Measurements from ENCODE around the gene STIM2.
"Not testable (repeated sequence)": the region's sequence is repeated elsewhere in the genome, so short reads cannot be mapped to it uniquely, and the experiment has no call there.

STIM2 gene

DNA sequence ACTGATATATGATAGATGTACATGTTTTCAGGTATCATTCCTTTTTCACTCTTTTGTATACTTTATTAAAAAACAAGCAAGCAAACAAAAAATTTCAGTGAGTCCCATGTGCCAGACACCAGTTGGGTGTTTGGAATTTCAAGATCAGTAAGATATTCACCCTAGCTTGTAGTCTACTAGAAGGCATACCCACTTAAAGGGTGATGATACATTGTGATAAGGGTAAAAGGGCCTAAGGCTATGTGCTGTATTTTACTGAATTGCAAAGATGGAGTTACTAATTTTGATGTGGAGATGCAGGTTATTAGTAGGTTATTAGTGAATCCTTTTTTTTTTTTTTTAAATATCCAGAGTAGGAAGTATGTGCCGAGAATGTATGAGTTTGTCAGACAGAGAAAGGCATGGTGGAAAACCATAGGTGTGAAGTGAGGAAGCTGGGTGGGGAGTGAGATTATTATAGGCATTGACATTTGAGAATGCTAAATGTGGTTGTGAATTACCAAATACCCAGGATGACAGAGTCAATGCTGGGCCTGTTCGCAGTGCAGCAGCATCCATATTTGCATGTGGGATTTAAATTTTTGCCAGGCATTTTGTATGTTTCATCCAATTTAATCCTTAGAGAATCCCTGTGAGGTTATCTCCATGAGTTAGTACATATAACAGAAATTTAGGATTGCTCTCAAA, 10.1 kb downstream of the STIM2 start:
- DNase-seq: no peak

DNA sequence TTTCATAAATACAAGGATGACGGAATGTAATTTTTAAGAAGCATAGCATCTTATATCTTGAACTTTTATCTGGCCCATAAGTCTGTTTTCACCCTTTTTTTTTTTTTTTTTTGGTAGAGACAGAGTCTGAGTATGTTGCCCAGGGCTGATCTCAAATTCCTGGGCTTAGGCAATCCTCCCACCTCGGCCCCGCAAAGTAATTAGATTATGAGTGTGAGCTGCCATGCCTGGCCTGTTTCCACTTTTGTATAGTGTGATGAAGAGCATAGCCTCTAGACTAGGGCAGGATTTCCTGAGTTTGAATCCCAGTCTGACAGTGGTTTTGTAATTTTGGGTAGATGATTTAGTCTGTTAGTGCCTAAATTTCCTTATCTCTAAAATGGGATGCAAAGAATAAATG, 11.0 kb downstream of the STIM2 start:
- DNase-seq: no peak

DNA sequence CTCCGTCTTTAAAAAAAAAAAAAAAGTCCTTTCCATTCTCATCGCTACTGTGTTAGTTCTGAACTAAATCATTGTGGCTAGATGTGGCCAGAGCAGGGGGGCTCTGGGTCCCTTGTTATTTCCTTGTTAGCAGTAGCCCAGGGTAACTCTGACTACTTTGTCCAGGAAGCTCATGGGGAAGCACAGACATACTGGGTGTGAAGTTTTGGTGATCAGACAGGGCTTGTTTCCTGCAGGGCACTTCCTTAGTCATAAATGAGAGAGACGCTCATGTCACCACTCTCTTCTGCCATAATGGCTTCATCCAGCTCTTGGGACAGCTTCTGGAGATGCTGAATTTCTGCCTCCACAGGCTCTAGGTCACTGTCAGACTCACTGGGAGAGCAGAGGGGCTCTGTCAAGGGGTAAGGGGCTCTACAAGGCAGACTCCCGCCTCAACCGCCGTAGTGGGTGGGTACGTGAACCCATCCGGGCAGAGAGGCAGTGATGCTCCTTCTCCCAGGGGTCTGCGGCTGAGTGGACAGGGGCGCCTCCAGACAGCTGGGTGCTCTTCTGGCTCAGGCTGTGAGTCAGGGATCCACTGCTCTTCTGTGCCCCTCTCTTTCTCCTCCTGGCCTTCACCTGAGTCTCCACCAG, 12.9 kb downstream of the STIM2 start:
- DNase-seq: peak; percentile 89

DNA sequence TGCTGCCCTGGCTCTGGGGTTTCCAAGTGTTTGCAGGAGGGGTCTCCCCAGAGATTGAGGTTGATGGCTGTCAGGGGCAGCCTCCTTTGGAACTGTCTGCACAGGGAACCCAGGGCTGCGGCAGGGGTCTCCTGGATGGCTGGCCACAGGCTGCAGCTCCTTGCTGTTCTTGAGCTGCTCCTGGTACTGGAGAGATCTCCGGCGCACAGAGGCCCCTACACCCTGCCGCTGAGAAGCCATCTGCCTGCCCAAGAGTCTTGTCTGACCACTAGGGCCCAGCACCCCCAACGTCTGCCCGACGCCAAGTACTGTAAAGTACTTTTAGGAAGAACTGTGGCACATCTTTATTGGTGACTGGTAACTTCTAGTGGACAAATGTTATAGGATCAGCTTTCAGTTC, 13.5 kb downstream of the STIM2 start:
- no peak for DNase-seq

DNA sequence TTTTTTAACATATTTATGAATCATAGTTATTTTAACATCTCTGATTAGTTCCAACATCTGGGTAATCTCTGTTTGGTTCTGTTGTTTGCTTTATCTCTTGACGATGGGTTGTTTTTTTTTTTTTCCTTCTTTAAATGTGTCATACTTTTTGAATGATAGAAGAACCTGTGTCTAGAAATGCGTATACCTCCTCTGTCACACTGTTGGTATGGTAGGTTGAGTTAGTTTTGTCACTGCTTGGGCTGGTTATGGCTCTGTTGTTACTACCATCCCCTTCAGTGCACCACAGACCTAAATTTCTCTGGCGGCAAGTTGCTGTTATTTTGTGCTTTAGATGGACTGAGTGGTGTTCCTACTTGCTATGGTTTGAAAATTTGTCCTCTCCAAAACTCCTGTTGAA, 16.8 kb downstream of the STIM2 start:
- DNase-seq: peak; percentile 32

DNA sequence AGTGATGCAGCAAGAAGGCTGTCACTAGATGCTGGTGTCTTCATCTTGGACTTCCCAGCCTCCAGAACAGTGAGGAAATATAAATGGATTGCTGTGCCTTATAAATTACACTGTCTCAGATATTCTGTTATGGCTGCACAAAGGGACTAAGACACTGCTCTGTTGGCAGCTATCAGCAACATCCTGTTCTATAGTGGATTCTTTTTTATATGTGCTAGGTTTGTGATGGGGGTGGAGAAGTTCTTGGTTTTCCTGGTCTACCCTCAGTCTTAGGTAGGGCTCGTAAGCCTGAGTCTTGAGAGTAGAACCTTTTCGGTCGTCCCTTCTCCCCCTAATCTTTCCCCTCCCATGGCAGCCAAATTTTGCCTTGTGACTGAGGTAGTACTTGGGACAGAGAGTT, 17.3 kb downstream of the STIM2 start:
- DNase-seq: peak; percentile 42

DNA sequence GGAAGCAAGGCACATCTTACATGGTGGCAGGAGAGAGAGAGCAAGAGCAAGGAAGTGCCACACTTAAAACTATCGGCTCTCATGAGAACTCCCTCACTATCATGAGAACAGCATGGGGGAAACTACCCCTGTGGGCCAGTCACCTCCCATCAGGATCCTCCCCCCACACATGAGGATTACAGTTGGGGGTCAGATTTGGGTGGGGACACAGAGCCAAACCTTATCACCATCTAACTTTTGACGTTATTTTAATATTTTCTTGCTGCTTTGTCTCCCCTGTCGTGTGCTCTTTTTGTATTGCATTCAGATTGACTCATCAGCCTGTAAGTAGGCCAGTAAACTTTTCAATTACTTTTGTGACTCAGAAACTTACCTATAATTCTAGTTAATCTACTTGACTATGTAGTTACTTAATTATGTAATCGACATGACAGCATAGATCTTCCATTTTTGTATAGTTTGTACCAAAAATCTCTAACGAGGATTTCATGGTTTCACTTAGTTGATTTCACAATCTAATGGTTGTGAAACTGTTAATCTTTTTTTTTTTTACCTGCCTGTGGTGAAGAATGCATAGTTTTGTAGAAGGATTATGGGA, 18.3 kb downstream of the STIM2 start:
- DNase-seq: peak; percentile 56

DNA sequence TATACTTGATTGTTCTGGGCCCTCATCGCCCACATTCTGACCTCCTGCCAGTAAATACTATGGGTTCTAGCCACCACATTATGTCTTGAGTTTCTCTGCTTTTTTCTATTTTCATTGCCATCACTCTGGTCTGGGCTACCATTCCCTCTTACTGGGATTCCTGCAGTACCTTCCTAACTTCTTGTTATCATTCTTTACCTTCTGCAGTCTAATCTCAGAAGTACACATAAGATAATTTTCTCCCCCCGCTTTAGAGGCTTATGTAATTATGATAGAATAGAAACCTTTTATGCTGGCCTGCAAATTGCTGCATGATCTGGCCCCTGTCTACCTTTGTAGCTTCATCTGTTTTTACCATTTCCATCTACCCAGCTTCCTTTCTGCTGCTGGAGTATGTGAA, 19.2 kb downstream of the STIM2 start:
- no peak for DNase-seq

DNA sequence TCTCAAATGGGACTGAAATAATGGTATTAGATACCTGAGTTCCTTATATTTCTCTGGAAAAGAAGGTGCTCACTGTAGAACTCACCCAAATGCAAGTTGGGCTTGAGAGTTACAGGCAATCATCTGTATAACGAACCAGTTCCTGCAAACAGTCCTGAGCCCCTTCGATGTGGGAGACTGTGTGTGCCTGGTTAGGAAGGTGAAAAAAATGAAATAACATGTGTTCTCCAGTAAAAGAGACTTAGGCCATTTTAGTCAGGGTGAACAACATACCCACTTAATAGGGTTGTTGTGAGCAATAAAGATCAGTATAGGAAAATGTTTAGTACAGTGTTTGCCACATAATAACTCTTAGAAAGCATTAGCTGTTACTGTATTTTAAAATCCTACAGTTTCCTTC, 23.4 kb downstream of the STIM2 start:
- DNase-seq: no peak

DNA sequence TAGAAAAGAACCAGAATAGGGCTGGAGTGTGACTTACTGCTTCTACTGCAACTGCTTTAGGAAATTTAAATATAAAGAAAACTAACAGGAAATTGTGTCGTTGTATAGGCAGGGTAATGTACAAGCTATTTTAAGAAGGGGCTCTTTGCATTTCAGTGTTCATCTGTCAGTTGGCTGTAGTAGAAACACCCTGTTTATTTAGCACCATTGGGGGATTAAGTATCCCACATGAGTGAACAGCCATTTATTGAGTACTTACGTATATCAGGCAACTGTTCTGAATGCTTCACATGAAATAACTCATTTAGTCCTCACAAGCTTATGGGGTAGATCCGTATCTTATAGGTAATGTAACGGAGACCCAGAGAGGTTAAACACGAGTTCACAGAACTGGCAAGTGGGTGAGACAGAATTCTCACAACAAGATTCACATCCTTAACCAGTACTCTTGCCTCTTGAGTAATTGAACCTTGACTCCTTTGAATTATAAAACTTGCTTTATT, 23.9 kb downstream of the STIM2 start:
- peak; percentile 71 for DNase-seq

DNA sequence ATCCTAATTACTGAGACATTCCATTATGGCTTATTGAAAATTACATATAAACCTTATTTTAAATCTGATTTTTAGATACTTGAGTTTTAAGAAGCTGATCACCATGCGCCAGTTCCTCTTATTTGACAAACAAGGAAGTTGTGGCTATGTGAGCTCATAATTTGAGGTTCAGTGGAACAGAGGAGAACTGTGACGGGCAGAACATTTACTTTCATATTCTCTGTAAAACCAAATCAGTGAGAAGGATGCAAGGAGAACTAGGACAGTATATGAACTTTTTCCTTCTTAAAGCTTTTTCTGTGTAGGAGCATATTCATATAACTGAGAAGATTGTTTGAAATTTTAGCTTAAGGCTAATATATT, 25.3 kb downstream of the STIM2 start:
- DNase-seq: peak; percentile 85

DNA sequence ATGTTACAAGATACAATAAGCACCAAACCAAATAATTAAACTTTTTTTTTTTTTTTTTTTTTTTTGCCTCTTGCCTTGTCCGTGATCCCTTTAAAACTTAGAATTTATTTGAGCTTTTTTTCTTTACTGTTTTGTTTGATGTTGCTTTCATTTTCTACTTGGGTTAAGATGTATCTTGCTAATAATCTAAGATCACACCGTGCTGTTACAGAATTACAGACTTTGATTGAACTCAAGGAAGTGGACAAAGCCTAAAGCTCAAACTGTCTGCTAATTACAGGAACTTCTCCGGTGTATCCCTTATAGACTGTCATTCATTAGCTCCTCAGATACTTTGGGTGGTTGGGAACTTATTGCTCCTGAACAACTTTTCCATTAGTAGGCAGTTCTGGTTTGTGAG, 26.5 kb downstream of the STIM2 start:
- DNase-seq: peak; percentile 50

DNA sequence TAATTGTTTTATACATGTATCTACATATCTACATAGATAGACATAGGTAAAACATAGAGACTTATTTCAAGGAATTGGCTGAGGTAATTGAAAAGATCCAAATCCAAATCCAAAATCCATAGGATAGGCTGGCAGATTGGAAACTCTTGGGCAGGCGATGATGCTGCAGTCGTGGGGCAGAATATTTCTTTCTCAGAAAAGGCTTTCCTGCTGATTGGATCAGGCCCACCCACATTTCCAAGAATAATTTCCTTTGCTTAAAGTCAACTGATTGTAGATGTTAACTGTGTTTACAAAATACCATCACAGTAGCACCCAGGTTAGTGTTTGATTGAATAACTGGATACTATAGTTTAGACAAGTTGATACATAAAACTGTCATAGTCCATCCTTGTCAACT, 27.2 kb downstream of the STIM2 start:
- DNase-seq: no peak

DNA sequence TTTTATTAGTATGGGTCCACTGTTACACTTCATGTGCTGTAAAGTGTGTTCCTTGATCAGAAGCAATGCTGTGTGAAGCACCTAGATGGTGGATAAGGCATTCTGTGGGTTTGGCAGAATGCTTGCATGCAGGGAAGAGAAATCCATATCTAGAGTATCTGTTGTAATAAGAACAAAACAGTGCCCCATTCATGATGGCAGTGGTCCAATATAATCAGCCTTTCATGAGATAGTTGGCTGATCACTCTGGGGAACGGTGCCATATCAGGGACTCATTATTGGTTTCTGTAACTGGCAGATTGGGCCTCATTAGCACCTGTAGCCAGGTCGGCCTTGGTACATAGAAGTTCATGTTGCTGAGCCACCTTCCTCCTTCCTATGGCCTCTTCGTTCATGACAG, 28.7 kb downstream of the STIM2 start:
- no peak for DNase-seq

DNA sequence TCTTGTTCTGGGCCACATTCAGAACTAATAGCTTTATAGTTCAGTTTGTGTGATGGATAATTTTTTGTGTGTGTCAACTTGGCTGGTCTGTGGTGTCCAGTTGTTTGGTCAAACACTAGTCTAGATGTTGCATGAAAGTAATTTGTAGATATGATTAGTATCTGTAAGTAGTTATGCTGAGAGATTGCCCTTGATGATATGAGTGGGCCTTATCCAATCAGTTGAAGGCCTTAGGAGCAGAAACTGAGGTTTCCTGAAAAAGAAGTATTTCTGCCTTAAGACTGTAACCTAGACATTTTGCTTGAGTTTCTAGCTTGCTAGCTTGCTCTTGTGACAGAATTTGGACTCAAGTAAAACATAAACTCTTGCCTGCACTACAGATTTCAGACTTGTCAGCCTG, 30.4 kb downstream of the STIM2 start:
- DNase-seq: no peak

DNA sequence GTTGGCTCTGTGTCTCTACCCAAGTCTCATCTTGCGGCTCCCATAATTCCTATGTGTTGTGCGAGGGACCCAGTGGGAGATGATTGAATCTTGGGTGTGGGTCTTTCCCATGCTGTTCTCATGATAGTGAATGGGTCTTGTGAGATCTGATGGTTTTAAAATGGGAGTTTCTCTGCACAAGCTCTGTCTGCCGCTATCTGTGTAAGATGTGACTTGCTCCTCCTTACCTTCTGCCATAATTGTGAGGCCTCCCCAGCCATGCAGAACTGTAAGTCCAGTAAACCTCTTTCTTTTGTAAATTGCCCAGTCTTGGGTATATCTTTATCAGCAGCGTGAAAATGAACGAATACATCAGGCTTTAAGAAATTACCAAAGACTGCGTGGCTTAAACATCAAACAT, 31.2 kb downstream of the STIM2 start:
- no peak for DNase-seq

DNA sequence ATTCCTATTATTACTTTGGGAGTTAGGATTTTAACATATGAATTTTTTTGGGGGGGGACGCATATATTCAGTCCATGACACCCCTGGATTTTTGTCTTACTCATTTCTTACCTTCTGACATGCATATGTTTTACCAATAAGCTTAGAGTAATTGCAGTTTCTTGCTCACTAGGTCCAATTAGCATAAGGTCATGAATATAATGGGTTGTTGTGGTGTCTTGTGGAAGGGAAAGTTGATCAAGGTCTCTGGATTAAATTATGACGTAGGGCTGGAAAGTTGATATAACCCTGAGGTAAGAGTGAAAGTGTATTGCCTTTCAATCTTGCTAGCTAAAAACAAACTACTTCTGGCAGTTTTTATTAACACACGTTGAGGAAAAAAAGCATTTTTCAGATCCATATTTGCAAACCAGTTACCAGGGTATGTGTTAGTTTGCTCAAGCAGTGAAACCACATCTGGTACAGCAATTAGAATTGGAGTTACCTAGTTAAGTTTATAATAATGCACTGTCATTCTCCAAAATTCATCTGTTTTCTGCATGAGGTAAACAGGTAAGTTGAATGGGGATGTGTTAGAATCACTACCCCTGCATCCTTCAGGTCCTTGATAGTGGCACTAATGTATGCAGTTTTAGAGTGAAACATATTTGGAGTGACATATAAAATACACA, 32.0 kb downstream of the STIM2 start:
- no peak for DNase-seq

DNA sequence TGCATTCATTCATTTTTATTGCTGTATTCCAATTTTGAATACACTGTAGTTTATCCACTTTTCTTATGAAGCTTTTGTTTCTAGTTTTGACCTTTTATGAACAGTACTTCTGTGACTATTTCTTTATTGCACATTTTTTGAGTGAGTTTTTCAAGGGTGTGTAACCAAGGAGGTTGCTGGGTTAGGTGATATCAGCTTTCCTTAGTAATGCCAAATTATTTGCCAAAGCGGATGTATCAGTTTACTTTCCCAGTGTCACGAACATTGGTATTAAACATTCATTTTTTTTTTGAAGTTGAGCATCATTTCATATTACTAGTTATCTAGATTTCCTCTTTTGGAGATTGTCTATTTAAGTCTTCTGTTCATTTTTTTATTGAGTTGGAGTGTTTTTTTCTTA, 32.9 kb downstream of the STIM2 start:
- no peak for DNase-seq

DNA sequence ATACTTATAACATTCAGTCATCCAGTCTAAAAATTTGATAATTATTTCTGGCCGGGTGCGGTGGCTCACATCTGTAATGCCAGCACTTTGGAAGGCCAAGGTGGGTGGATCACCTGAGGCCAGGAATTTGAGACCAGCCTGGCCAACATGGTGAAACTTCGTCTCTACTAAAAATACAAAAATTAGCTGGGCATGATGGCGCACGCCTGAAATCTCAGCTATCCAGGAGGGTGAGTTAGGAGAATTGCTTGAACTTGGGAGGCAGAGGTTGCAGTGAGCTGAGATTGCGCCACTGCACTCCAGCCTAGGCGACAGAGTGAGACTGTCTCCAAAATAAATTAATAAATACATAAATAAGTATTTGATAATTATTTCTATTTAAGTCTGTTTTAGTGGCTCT, 34.2 kb downstream of the STIM2 start:
- DNase-seq: not testable (repeated sequence)

DNA sequence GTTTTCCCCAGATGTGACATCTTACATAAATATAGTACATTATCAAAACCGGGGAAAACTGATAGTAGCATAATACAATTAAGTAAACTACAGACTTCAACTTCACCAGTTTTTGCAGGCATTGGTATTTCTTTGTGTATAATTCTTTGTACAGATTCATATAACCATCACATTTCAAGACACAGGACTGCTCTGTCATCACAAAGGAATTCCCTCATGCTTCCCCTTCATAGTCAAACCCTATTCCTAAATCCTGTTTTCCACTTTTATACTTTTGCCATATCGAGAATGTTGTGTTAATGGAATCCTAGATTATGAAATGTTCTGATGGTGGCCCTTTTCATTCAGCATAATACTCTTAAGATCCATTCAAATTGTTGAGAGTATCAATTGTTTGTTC, 36.0 kb downstream of the STIM2 start:
- DNase-seq: no peak

DNA sequence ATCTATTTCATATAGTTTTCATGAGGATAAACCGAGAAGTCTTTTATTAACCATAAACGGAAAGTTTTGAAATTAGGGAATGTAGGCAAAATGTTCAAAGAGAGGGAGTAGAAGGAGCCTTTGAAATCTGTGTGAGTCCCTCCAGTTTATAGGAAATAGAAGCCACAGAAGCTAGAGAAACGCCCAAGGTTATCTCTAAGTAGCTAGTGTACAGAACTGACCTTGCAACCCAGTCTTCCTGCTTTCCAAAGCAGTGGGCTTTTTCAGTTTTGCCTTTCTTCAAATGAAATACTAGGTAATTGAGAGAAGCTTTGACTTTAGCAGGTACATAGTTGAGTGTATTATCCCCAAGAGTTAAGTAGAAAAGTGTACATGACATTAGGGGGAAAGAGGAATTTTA, 39.4 kb downstream of the STIM2 start:
- DNase-seq: peak; percentile 23

DNA sequence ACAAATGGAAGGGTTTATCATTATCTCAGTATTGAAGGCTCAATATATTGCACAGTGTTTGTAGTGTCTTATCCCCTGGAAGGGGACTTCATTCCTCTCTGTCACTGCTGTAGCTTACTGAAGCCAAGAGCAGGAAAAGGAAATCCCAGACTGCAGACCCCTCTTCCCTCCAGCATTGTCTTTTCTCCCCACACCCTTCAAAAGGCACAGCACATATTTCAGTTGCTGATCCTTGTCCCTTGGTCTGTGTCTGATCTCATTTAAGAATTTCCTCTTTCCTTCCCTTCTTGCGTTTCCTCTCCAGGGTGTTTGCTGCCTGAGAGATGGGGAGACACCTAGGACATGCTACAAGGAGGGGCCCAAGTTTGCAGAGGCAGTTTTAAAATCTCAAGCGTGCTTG, 40.1 kb downstream of the STIM2 start:
- no peak for DNase-seq

DNA sequence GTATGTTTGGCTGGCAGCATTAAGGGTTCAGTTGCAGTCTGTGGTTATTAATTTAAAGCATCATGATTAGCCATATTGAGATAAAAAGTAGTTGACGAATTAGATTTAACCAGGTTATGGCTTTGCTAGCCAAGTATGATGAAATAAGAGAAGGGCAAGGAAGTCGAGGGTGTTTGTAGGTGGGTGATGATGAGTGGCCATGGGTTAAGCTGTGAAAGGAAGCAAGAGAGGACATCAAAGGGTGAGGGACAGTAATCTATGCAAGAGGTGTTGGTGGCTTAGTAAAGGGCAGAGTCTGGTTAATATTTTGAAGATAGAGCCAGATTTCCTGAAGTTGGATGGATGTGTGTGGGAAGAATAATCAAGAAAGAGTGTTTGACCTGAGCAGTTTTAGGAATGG, 44.5 kb downstream of the STIM2 start:
- no peak for DNase-seq

Measured in CD4-positive, alpha-beta T cell treated with Interleukin-10 for 1 hour (primary cell).